ENCODE results near the gene HCRTR1.

HCRTR1 gene

GRCh38 chr1:31667065-31667785 is 49.7 kb downstream of the HCRTR1 start:
- DNase-seq (ENCODE audit: low read depth) = no peak
- TF ChIP-seq CTCF (conservative IDR thresholded peaks at IDR 0.05; ENCODE audit: control insufficient read depth, insufficient read depth, low read depth, low read length) = no peak
- no peak overlapping the region for H3K4me3 ChIP-seq (ENCODE audit: control insufficient read depth, low read depth, low read length)

GRCh38 chr1:31668303-31668883 is 50.9 kb downstream of the HCRTR1 start:
- DNase-seq (ENCODE audit: low read depth) = no peak
- no peak overlapping the region for H3K4me3 ChIP-seq (ENCODE audit: control insufficient read depth, low read depth, low read length)
- no peak for TF ChIP-seq CTCF (conservative IDR thresholded peaks at IDR 0.05; ENCODE audit: control insufficient read depth, insufficient read depth, low read depth, low read length)

GRCh38 chr1:31669433-31669785 is 51.9 kb downstream of the HCRTR1 start:
- no peak for DNase-seq (ENCODE audit: low read depth)
- no peak overlapping the region for H3K4me3 ChIP-seq (ENCODE audit: control insufficient read depth, low read depth, low read length)
- no peak for TF ChIP-seq CTCF (conservative IDR thresholded peaks at IDR 0.05; ENCODE audit: control insufficient read depth, insufficient read depth, low read depth, low read length)

GRCh38 chr1:31669786-31670592 is 52.5 kb downstream of the HCRTR1 start:
- TF ChIP-seq CTCF (conservative IDR thresholded peaks at IDR 0.05; ENCODE audit: control insufficient read depth, insufficient read depth, low read depth, low read length) = no peak
- DNase-seq (ENCODE audit: low read depth) = peak; percentile 40
- H3K4me3 ChIP-seq (ENCODE audit: control insufficient read depth, low read depth, low read length) = no peak overlapping the region

- TF ChIP-seq CTCF (conservative IDR thresholded peaks at IDR 0.05; ENCODE audit: control insufficient read depth, insufficient read depth, low read depth, low read length) = no peak
- DNase-seq (ENCODE audit: low read depth) = no peak
- H3K4me3 ChIP-seq (ENCODE audit: control insufficient read depth, low read depth, low read length) = no peak overlapping the region
Observed at GRCh38 chr1:31670593-31670964, 53.1 kb downstream of the HCRTR1 start.

GRCh38 chr1:31671147-31671546 is 53.7 kb downstream of the HCRTR1 start:
- DNase-seq (ENCODE audit: low read depth) = no peak
- TF ChIP-seq CTCF (conservative IDR thresholded peaks at IDR 0.05; ENCODE audit: control insufficient read depth, insufficient read depth, low read depth, low read length) = no peak
- no peak overlapping the region for H3K4me3 ChIP-seq (ENCODE audit: control insufficient read depth, low read depth, low read length)
